ENCODE data around the gene TMEM51.

TMEM51 gene

DNA sequence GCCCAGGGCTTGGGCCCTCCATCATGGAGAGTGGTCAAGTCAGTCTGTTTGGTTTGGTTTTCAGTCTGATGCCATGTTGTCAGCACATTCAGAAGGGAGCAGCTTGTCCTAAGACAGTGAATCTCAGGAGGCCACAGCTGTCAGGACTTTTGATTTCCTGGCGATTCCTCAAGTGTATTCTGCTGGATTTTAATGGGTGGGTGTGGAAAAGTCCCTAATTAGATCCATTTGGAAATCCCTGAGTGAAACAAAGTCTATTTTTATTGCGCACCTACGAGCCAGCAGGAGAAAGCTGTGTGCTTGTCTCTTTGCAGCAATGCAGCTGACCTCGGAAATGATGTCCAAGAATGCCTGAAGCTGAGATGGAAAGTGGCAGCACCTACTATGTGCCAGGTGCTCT, 71.9 kb downstream of the TMEM51 start:
- peaks cover 0 to 9% (median 0%) of the 10 kb centered on the region in 11 experiments; a peak in 4 of 22 replicates for H3K36me3 ChIP-seq
- peak overlapping the region in 8 of 11 experiments; percentile 15 to 64 (median 44); a peak in 10 of 22 replicates for H3K27ac ChIP-seq
- H3K4me2 ChIP-seq = peak overlapping the region in 8 of 11 experiments; percentile 15 to 53 (median 40); a peak in 11 of 22 replicates
- no peak overlapping the region for H3K4me3 ChIP-seq
- H3K27me3 ChIP-seq = no peaks in the 10 kb centered on the region
- peaks cover 39 to 70% (median 62%) of the 10 kb centered on the region in 10 experiments for H3K4me1 ChIP-seq
- H3K9me3 ChIP-seq (replicated peaks in 1 of 11) = peaks cover 0 to 5% (median 0%) of the 10 kb centered on the region in 11 experiments; a peak in 6 of 22 replicates
- H4K20me1 ChIP-seq = no peaks in the 10 kb centered on the region
- no peak for TF ChIP-seq Cebpa-rat (IDR thresholded peaks at IDR 0.05)
- no peak overlapping the region for H3K9ac ChIP-seq

DNA sequence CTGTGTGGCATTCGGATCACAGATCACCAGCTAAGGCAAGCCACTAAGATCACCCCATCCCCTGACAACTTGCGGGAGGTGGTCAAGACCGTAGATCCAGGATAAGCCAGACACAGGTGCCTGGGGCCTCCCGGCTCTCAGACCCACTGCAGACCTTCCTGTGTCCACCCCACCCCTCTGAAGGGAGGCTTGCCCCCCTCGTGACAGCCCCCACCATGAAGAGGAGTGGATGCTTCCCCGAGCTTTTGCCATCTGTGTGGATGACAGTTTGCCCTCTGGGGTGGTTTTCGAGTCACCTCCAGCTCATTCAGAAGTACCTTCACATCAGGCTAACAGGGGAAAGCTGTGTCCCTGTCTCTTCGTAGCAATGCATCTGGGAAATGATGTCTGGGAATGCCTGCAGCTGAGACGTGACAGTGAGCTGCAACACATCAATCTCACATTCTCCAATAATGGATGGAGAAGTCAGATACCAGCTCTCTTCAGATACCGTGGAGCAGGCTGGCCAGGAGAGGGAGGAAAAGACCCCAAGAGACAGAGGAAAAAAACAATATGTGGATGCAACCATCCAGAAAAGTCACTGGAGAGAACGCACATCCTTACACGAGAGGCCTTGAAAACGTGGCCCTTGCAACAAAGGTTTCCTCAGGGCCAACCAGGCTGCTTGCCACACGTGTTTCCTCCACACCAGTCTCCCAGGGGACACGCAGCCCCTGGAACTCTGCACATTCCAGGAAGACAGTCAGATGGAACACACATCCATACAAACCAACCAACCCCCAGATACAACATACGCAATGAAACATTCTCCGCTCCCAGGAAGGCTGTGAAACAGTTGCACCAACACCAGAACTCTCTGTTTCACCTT, 73.1 kb downstream of the TMEM51 start:
- H3K9ac ChIP-seq = 0 out of 22 replicates have a peak overlapping the region, but pooled peaks of 2 of the 11 experiments have one; percentile 15 to 41
- no peak overlapping the region for H3K4me3 ChIP-seq
- H3K27me3 ChIP-seq = no peaks in the 10 kb centered on the region
- no peaks in the 10 kb centered on the region; a peak in 1 of 22 replicates for H3K36me3 ChIP-seq
- no peak for TF ChIP-seq Cebpa-rat (IDR thresholded peaks at IDR 0.05)
- H4K20me1 ChIP-seq = no peaks in the 10 kb centered on the region
- H3K4me1 ChIP-seq = peaks cover 39 to 82% (median 70%) of the 10 kb centered on the region in 10 experiments
- peak overlapping the region in 10 of 11 experiments; percentile 15 to 66 (median 38); a peak in 13 of 22 replicates for H3K4me2 ChIP-seq
- peak overlapping the region in 8 of 11 experiments; percentile 2 to 64 (median 40); a peak in 12 of 22 replicates for H3K27ac ChIP-seq
- H3K9me3 ChIP-seq (replicated peaks in 1 of 11) = peaks cover 0 to 5% (median 0%) of the 10 kb centered on the region in 11 experiments; a peak in 6 of 22 replicates

DNA sequence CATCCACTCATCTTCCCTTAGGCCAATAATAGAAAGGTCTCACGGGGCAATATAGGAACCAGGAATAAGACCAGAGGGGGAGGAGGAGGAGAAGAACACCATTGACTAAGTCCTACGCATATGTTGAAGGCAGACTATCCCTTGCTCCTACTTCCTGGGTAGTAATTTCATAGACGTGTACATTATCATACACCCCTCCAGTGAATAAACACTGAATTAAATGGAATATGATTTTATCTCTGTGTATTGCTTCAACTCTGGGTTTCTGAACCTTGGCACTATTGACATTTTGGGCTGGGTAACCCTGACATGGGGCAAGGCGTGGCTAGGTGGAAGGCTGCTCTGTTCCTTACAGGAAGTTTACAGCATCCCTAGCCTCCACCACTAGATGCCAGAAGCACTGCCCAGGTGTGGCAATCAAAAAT, 76.2 kb downstream of the TMEM51 start:
- Histone ChIP-seq H4K20me1 (no peaks in the 10 kb centered on the region), H3K36me3 (no peaks in the 10 kb centered on the region), H3K4me3 (no peak overlapping the region), H3K9me3 (replicated peaks in 1 of 11) (peaks cover 0 to 2% (median 0%) of the 10 kb centered on the region in 11 experiments; a peak in 6 of 22 replicates), H3K27ac (0 out of 22 replicates have a peak overlapping the region, but pooled peaks of 1 of the 11 experiments have one; percentile 1), H3K27me3 (no peaks in the 10 kb centered on the region), H3K9ac (no peak overlapping the region), H3K4me2 (peak overlapping the region in 7 of 11 experiments; percentile 3 to 52 (median 35); a peak in 11 of 22 replicates), H3K4me1 (peaks cover 26 to 65% (median 56%) of the 10 kb centered on the region in 10 experiments)
- no peak for TF ChIP-seq Cebpa-rat (IDR thresholded peaks at IDR 0.05)

DNA sequence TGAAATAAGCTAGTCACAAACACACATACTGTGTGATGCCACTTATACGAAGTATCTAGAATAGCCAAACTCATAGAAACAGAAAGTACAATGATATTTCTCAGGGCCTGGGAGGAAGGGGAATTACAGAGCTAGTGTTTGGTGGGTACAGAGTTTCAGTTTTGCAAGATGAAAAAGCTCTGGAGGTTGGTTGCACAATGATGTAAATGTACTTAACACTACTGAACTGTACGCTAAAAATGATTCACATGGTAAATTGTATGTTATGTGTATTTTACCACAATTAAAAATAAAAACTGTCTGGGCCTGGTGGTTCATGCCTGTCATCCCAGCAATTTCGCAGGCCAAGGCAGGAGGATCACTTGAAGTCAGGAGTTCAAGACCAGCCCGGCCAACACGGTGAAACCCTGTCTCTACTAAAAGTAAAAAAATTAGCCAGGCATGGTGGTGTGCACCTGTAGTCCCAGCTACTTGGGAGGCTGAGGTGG, 78.2 kb downstream of the TMEM51 start:
- no peaks in the 10 kb centered on the region for H4K20me1 ChIP-seq
- H3K36me3 ChIP-seq = no peaks in the 10 kb centered on the region
- peaks cover 10 to 48% (median 38%) of the 10 kb centered on the region in 10 experiments for H3K4me1 ChIP-seq
- peak in 2 of 11 experiments; percentile 24 to 62; a peak in 3 of 22 replicates for TF ChIP-seq Cebpa-rat (IDR thresholded peaks at IDR 0.05)
- no peak overlapping the region for H3K9ac ChIP-seq
- H3K4me3 ChIP-seq = no peak overlapping the region
- peak overlapping the region in 7 of 11 experiments; percentile 15 to 62 (median 43); a peak in 10 of 22 replicates for H3K27ac ChIP-seq
- no peaks in the 10 kb centered on the region for H3K27me3 ChIP-seq
- peak overlapping the region in 7 of 11 experiments; percentile 16 to 62 (median 58); a peak in 13 of 22 replicates for H3K4me2 ChIP-seq
- no peaks in the 10 kb centered on the region for H3K9me3 ChIP-seq (replicated peaks in 1 of 11)

DNA sequence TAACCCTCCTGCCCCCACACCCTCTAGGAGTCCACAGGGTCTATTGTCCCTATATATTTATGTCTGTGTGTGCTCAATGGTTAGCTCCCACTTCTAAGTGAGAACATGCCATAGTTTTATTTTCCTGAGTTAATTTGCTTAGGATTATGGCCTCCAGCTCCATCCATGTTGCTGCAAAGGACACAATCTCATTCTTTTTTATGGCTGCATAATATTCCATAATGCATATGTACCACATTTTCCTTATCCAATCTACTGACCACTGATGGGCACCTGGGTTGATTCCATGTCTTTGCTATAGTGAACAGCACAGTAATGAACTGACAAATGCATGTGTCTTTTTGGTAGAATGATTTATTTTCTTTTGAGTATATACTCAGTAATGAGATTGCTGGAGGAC, 80.1 kb downstream of the TMEM51 start:
- no peaks in the 10 kb centered on the region for H3K36me3 ChIP-seq
- no peaks in the 10 kb centered on the region for H4K20me1 ChIP-seq
- no peak for TF ChIP-seq Cebpa-rat (IDR thresholded peaks at IDR 0.05)
- no peak overlapping the region for H3K4me2 ChIP-seq
- no peaks in the 10 kb centered on the region for H3K9me3 ChIP-seq (replicated peaks in 1 of 11)
- no peak overlapping the region for H3K9ac ChIP-seq
- peaks cover 0 to 41% (median 22%) of the 10 kb centered on the region in 10 experiments; a peak in 13 of 20 replicates for H3K4me1 ChIP-seq
- H3K4me3 ChIP-seq = no peak overlapping the region
- H3K27ac ChIP-seq = no peak overlapping the region
- no peaks in the 10 kb centered on the region for H3K27me3 ChIP-seq

DNA sequence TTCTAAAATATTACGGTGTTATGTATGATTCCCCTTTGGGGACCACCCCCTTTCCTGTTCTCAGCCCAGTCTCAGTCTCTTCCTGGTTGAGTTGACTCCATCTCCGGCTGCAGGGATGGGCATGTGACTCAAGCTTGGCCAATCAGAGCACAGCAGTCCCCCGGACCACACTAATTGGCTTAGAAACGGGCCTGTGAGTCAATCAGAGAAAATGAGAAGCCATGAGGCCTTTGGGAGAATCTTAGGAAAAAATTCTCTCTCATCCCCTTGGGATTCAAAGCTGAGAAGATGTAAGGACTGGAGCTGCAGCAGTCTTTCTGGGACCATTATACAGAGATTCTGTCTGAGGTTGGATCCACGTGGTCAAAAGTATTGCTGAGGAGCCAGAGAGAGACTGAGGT, 82.8 kb downstream of the TMEM51 start:
- Histone ChIP-seq H3K9ac (no peak overlapping the region), H3K9me3 (replicated peaks in 1 of 11) (no peaks in the 10 kb centered on the region), H3K4me3 (no peak overlapping the region), H3K4me2 (no peak overlapping the region), H3K4me1 (peaks cover 0 to 19% (median 5%) of the 10 kb centered on the region in 10 experiments; a peak in 10 of 20 replicates), H4K20me1 (no peaks in the 10 kb centered on the region), H3K27ac (no peak overlapping the region), H3K27me3 (no peaks in the 10 kb centered on the region), H3K36me3 (no peaks in the 10 kb centered on the region)
- no peak for TF ChIP-seq Cebpa-rat (IDR thresholded peaks at IDR 0.05)

DNA sequence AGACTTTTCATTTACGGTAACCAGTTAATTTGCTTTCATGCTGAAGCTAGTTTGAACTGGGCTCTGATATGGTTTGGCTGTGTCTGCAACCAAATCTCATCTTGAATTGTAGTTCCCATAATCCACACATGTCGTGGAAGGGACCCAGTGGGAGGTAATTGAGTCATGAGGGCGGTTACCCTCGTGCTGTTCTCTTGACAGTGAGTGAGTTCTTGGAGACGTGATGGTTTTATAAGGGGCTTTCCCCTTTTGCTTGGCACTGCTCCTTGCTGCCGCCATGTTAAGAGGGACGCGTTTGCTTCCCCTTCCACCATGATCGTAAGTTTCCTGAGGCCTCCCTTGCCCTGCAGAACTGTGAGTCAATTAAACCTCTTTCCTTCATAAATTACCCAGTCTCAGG, 83.2 kb downstream of the TMEM51 start:
- no peaks in the 10 kb centered on the region for H3K9me3 ChIP-seq (replicated peaks in 1 of 11)
- H3K4me1 ChIP-seq = peaks cover 0 to 14% (median 2%) of the 10 kb centered on the region in 10 experiments; a peak in 8 of 20 replicates
- H3K27me3 ChIP-seq = no peaks in the 10 kb centered on the region
- no peaks in the 10 kb centered on the region for H3K36me3 ChIP-seq
- TF ChIP-seq Cebpa-rat (IDR thresholded peaks at IDR 0.05) = no peak
- H3K9ac ChIP-seq = no peak overlapping the region
- no peaks in the 10 kb centered on the region for H4K20me1 ChIP-seq
- no peak overlapping the region for H3K4me2 ChIP-seq
- H3K27ac ChIP-seq = no peak overlapping the region
- no peak overlapping the region for H3K4me3 ChIP-seq

DNA sequence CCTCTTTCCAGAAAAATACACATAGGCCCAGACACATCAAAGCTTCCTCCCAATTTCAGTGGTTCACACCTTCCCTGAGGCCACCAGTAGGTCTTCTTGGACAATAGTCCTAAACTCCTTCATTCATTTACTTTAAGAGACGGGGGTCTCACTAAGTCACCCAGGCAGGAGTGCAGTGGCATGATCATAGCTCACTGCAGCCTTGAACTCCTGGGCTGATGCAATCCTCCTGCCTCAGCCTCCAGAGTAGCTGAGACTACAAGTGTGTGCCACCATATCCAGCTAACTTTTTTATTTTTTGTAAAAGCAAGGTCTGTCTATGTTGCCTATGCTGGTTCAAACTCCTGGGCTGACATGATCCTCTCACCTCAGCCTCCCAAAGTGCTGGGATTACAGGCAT, 85.2 kb downstream of the TMEM51 start:
- H3K4me3 ChIP-seq = no peak overlapping the region
- H3K9me3 ChIP-seq (replicated peaks in 1 of 11) = no peaks in the 10 kb centered on the region
- H3K36me3 ChIP-seq = no peaks in the 10 kb centered on the region
- no peaks in the 10 kb centered on the region for H3K27me3 ChIP-seq
- H3K9ac ChIP-seq = no peak overlapping the region
- no peak overlapping the region for H3K4me2 ChIP-seq
- H3K4me1 ChIP-seq = no peaks in the 10 kb centered on the region
- no peak overlapping the region for H3K27ac ChIP-seq
- TF ChIP-seq Cebpa-rat (IDR thresholded peaks at IDR 0.05) = no peak
- no peaks in the 10 kb centered on the region for H4K20me1 ChIP-seq

DNA sequence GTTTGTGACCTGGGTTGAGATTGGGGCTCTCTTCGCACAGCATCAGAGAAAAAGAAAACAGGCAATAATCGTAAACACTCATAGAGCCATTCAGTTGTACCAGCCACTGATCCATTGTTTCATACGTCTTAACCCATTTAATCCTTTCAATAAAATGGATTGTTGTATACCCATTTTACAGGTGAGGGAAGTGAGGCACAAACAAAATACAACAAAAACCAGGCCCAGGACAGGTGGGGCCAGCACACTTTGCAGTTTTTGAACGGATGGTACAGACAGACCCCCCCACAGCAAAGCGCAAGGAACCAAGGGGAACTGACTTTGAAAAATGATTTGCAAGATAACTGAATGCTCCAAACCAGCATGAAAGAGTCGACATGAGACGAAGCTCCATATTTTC, 89.2 kb downstream of the TMEM51 start:
- no peak for TF ChIP-seq Cebpa-rat (IDR thresholded peaks at IDR 0.05)
- Histone ChIP-seq H3K4me1 (peaks cover 0 to 26% (median 16%) of the 10 kb centered on the region in 10 experiments; a peak in 14 of 20 replicates), H4K20me1 (no peaks in the 10 kb centered on the region), H3K4me2 (no peak overlapping the region), H3K36me3 (no peaks in the 10 kb centered on the region), H3K9ac (no peak overlapping the region), H3K27me3 (peaks cover 0 to 13% (median 8%) of the 10 kb centered on the region in 11 experiments; a peak in 16 of 22 replicates), H3K4me3 (no peak overlapping the region), H3K27ac (no peak overlapping the region), H3K9me3 (replicated peaks in 1 of 11) (peaks cover 0 to 36% (median 21%) of the 10 kb centered on the region in 11 experiments; a peak in 18 of 22 replicates)
